Hepatocyte (in vitro differentiated cells): ENCODE measurements around the gene PPP1R12A.

Source experiments
- CTCF ChIP-seq: fragments of 200-600 bp; sonication (generic); IDR thresholded peaks from 2 replicates; pipeline ENCODE4 v1.5.1; 2016; ENCODE audit warnings: antibody characterized with exemption, mild to moderate bottlenecking; ENCODE audit not compliant: poor library complexity
- EZH2 ChIP-seq: fragments of 200-600 bp; sonication (generic); IDR thresholded peaks from 2 replicates; pipeline ENCODE4 v1.6.1; 2016; ENCODE audit warnings: antibody characterized with exemption, mild to moderate bottlenecking, borderline replicate concordance

DNA sequence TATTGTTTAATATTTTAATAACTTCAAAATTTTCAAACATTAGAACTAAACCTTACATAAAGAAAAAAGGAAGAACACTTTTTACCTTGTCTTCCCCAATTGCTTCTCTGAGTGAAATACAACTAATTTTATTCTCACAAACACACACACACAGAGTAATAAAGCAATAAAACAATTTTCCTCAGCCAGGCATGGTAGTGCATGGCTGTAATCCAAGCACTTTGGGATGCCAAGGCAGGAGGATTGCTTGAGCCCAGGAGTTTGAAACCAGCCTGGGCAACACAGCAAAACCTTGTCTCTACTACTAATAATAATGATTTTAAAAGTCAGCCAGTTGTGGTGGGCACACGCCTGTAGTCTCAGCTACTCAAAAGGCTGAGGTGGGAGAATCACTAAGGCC, 13.1 kb downstream of the PPP1R12A start:
- TF ChIP-seq CTCF = no peak
- no peak for TF ChIP-seq EZH2
